ENCODE data around the gene HPSE.

HPSE gene

GRCh38 chr4:83362492-83363329 is 28.1 kb upstream of the HPSE start:
- Histone ChIP-seq H3K9ac (ENCODE audit: low read length) (no peak overlapping the region), H3K27ac (ENCODE audit: low read depth, low read length) (peak overlapping the region; percentile 71; the same call in 1 of the 2 replicates), H3K4me3 (ENCODE audit: low read depth, low read length) (no peak overlapping the region), H3K27me3 (ENCODE audit: control insufficient read depth, insufficient read depth, low read length) (no peaks in the 10 kb centered on the region), H3K36me3 (ENCODE audit: control insufficient read depth, insufficient read depth, low read length) (no peaks in the 10 kb centered on the region), H3K9me3 (ENCODE audit: control insufficient read depth, insufficient read depth, low read depth, low read length) (no peaks in the 10 kb centered on the region), H3K4me1 (ENCODE audit: control insufficient read depth, insufficient read depth, low read length) (peaks cover 17% of the 10 kb centered on the region)

- Histone ChIP-seq H3K27me3 (ENCODE audit: control insufficient read depth, insufficient read depth, low read length) (no peaks in the 10 kb centered on the region), H3K9me3 (ENCODE audit: control insufficient read depth, insufficient read depth, low read depth, low read length) (no peaks in the 10 kb centered on the region), H3K9ac (ENCODE audit: low read length) (peak overlapping the region; percentile 61), H3K27ac (ENCODE audit: low read depth, low read length) (peak overlapping the region; percentile 71), H3K36me3 (ENCODE audit: control insufficient read depth, insufficient read depth, low read length) (no peaks in the 10 kb centered on the region), H3K4me3 (ENCODE audit: low read depth, low read length) (0 out of 2 replicates have a peak overlapping the region, but pooled peaks have one; percentile 27), H3K4me1 (ENCODE audit: control insufficient read depth, insufficient read depth, low read length) (peaks cover 22% of the 10 kb centered on the region)
These were observed 26.9 kb upstream of the HPSE start for GRCh38 chr4:83361416-83362103.

DNA sequence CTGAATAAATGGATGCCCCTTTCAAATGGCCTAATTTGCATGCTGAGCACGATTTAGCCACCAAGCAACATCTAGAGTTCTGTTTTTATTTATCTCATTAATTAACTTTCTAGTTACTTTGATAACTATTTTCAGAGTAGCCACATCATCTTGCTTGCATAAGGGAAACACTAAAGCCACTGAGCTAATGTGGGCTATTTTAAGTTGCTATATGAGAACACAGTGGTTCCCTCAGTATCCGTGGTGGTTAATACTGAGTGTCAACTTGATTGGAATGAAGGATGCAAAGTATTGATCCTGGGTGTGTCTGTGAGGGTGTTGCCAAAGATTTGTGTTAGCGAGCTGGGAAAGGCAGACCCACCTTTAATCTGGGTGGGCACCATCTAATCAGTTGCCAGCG is 25.4 kb upstream of the HPSE start:
- no peaks in the 10 kb centered on the region for H3K27me3 ChIP-seq (ENCODE audit: control insufficient read depth, insufficient read depth, low read length)
- no peak overlapping the region for H3K27ac ChIP-seq (ENCODE audit: low read depth, low read length)
- H3K9ac ChIP-seq (ENCODE audit: low read length) = no peak overlapping the region
- H3K36me3 ChIP-seq (ENCODE audit: control insufficient read depth, insufficient read depth, low read length) = no peaks in the 10 kb centered on the region
- no peaks in the 10 kb centered on the region for H3K9me3 ChIP-seq (ENCODE audit: control insufficient read depth, insufficient read depth, low read depth, low read length)
- no peak overlapping the region for H3K4me3 ChIP-seq (ENCODE audit: low read depth, low read length)
- peaks cover 22% of the 10 kb centered on the region for H3K4me1 ChIP-seq (ENCODE audit: control insufficient read depth, insufficient read depth, low read length)

DNA sequence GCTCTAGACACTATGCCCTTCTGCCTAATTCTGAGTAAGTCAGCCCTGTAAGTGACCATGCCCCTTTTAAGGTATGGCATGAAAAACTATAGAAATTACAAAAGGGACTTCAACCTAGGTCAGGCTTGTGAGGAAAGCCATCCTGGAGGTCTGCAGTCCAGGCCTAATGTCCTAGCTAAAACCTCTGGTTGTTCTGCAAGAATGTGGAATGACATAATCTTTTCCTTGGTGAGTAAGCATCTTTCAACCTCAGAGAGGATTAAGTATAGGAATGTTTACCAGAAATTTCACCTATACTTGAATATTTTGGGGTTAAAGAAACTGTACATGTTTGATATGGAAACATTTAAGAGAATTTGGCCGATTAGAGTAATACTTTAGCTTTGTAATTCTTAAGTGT is 23.8 kb upstream of the HPSE start:
- Histone ChIP-seq H3K36me3 (ENCODE audit: control insufficient read depth, insufficient read depth, low read length) (no peaks in the 10 kb centered on the region), H3K9me3 (ENCODE audit: control insufficient read depth, insufficient read depth, low read depth, low read length) (peaks cover 7% of the 10 kb centered on the region), H3K27ac (ENCODE audit: low read depth, low read length) (no peak overlapping the region), H3K4me1 (ENCODE audit: control insufficient read depth, insufficient read depth, low read length) (peaks cover 22% of the 10 kb centered on the region), H3K27me3 (ENCODE audit: control insufficient read depth, insufficient read depth, low read length) (no peaks in the 10 kb centered on the region), H3K4me3 (ENCODE audit: low read depth, low read length) (no peak overlapping the region), H3K9ac (ENCODE audit: low read length) (no peak overlapping the region)

- peaks cover 10% of the 10 kb centered on the region for H3K9me3 ChIP-seq (ENCODE audit: control insufficient read depth, insufficient read depth, low read depth, low read length)
- H3K4me3 ChIP-seq (ENCODE audit: low read depth, low read length) = no peak overlapping the region
- H3K36me3 ChIP-seq (ENCODE audit: control insufficient read depth, insufficient read depth, low read length) = no peaks in the 10 kb centered on the region
- H3K9ac ChIP-seq (ENCODE audit: low read length) = no peak overlapping the region
- H3K27ac ChIP-seq (ENCODE audit: low read depth, low read length) = no peak overlapping the region
- H3K27me3 ChIP-seq (ENCODE audit: control insufficient read depth, insufficient read depth, low read length) = no peaks in the 10 kb centered on the region
- H3K4me1 ChIP-seq (ENCODE audit: control insufficient read depth, insufficient read depth, low read length) = peaks cover 12% of the 10 kb centered on the region
These were observed 22.4 kb upstream of the HPSE start for GRCh38 chr4:83356899-83357661.

DNA sequence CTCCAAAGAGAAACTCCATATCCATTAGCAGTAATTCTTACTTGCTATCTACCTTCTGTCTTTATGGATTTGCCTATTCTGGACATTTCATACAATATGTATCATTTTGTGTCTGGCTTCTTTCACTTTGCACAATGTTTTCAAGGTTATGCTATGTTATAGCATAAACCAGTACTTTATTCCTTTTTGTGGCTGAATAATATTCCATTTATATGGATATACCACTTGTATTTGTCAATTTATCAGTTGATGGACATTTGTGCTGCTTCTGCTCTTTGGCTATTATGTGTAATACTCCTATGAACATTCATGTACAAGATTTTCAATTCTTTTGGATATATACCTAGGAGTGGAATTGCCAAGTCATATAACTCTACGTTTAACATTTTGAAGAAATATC is 18.9 kb upstream of the HPSE start:
- Histone ChIP-seq H3K4me3 (ENCODE audit: low read depth, low read length) (no peak overlapping the region), H3K9ac (ENCODE audit: low read length) (no peak overlapping the region), H3K27me3 (ENCODE audit: control insufficient read depth, insufficient read depth, low read length) (no peaks in the 10 kb centered on the region), H3K27ac (ENCODE audit: low read depth, low read length) (no peak overlapping the region), H3K4me1 (ENCODE audit: control insufficient read depth, insufficient read depth, low read length) (0 out of 2 replicates have a peak, but pooled peaks cover 5% of the 10 kb centered on the region), H3K36me3 (ENCODE audit: control insufficient read depth, insufficient read depth, low read length) (no peaks in the 10 kb centered on the region), H3K9me3 (ENCODE audit: control insufficient read depth, insufficient read depth, low read depth, low read length) (peaks cover 10% of the 10 kb centered on the region)

GRCh38 chr4:83348074-83348473 is 13.4 kb upstream of the HPSE start:
- H3K4me3 ChIP-seq (ENCODE audit: low read depth, low read length) = no peak overlapping the region
- H3K27ac ChIP-seq (ENCODE audit: low read depth, low read length) = no peak overlapping the region
- no peaks in the 10 kb centered on the region for H3K27me3 ChIP-seq (ENCODE audit: control insufficient read depth, insufficient read depth, low read length)
- no peaks in the 10 kb centered on the region for H3K4me1 ChIP-seq (ENCODE audit: control insufficient read depth, insufficient read depth, low read length)
- H3K9me3 ChIP-seq (ENCODE audit: control insufficient read depth, insufficient read depth, low read depth, low read length) = peaks cover 17% of the 10 kb centered on the region
- no peaks in the 10 kb centered on the region for H3K36me3 ChIP-seq (ENCODE audit: control insufficient read depth, insufficient read depth, low read length)
- no peak overlapping the region for H3K9ac ChIP-seq (ENCODE audit: low read length)

DNA sequence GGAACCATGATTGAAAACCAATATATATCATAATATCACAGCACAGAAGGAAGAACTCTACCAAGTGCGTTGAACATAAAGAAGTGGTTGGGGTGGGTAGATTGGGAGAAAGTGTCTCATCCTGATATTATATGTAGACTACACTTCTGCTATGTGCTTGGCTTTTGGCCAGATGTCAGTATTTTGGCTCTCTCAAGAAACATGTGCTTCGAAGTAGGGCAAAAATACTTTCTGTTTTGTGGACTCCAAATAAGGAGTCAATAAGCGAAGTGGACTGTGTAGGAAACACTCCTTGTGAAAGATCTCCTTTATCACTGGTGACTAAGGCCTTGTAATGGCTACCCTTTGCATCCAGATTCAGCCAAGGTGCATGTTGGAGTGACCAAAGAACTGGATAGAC is 7.8 kb upstream of the HPSE start:
- H3K27ac ChIP-seq (ENCODE audit: low read depth, low read length) = no peak overlapping the region

GRCh38 chr4:83340692-83341343 is 6.2 kb upstream of the HPSE start:
- Histone ChIP-seq H3K36me3 (ENCODE audit: control insufficient read depth, insufficient read depth, low read length) (no peaks in the 10 kb centered on the region), H3K4me1 (ENCODE audit: control insufficient read depth, insufficient read depth, low read length) (no peaks in the 10 kb centered on the region), H3K9ac (ENCODE audit: low read length) (no peak overlapping the region), H3K27ac (ENCODE audit: low read depth, low read length) (no peak overlapping the region), H3K4me3 (ENCODE audit: low read depth, low read length) (no peak overlapping the region), H3K9me3 (ENCODE audit: control insufficient read depth, insufficient read depth, low read depth, low read length) (0 out of 2 replicates have a peak, but pooled peaks cover under 1% of the 10 kb centered on the region), H3K27me3 (ENCODE audit: control insufficient read depth, insufficient read depth, low read length) (peaks cover 14% of the 10 kb centered on the region)

More for the DNA sequence above, 7.8 kb upstream of the HPSE start:
- Histone ChIP-seq H3K4me1 (ENCODE audit: control insufficient read depth, insufficient read depth, low read length) (no peaks in the 10 kb centered on the region), H3K9me3 (ENCODE audit: control insufficient read depth, insufficient read depth, low read depth, low read length) (peaks cover 13% of the 10 kb centered on the region), H3K27me3 (ENCODE audit: control insufficient read depth, insufficient read depth, low read length) (no peaks in the 10 kb centered on the region), H3K9ac (ENCODE audit: low read length) (no peak overlapping the region), H3K4me3 (ENCODE audit: low read depth, low read length) (no peak overlapping the region), H3K36me3 (ENCODE audit: control insufficient read depth, insufficient read depth, low read length) (no peaks in the 10 kb centered on the region)

DNA sequence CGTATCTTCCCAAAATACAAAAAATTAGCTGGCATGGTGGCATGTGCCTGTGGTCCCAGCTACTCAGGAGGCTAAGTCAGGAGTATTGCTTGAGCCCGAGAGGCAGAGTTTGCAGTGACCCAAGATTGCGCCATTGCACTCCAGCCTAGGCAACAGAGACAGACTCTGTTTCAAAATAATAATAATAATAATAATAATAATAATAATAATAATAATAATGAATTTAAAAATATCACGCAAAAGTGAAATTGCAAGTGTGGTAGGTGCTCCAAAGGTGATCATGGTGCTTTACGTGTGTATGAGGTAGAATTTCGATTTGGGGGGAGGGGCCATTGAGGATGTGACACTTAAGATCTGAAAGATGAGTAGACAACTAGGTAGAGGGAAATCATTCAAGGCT is 4.9 kb upstream of the HPSE start:
- Histone ChIP-seq H3K9ac (ENCODE audit: low read length) (no peak overlapping the region), H3K27me3 (ENCODE audit: control insufficient read depth, insufficient read depth, low read length) (peaks cover 27% of the 10 kb centered on the region), H3K9me3 (ENCODE audit: control insufficient read depth, insufficient read depth, low read depth, low read length) (no peaks in the 10 kb centered on the region), H3K4me1 (ENCODE audit: control insufficient read depth, insufficient read depth, low read length) (no peaks in the 10 kb centered on the region), H3K27ac (ENCODE audit: low read depth, low read length) (no peak overlapping the region), H3K4me3 (ENCODE audit: low read depth, low read length) (no peak overlapping the region), H3K36me3 (ENCODE audit: control insufficient read depth, insufficient read depth, low read length) (no peaks in the 10 kb centered on the region)
